Testis (tissue), 3 donors: Measurements from ENCODE around the gene EPS8L3. TPM values are rescaled to one million over a fixed set of nuclear protein-coding genes. Genes with fewer than 3 reads are reported as not detected.

Experiments
- DNase-seq: peaks from one replicate; pipeline ENCODE4 v3.0.0-alpha.2; 2019
- H3K27ac ChIP-seq, 2 donors: fragments of 200-600 bp; sonication (generic); one replicate each; pipeline ENCODE4 v1.5.1; 2019
- H3K27me3 ChIP-seq: fragments of 200-600 bp; sonication (generic); one replicate; pipeline ENCODE4 v1.5.1; 2019
- H3K36me3 ChIP-seq: fragments of 200-600 bp; sonication (generic); one replicate; pipeline ENCODE4 v1.5.1; 2017; ENCODE audit warnings: low read depth; ENCODE audit errors: missing control alignments
- H3K4me1 ChIP-seq: fragments of 200-600 bp; sonication (generic); one replicate; pipeline ENCODE4 v1.5.1; 2019
- H3K4me3 ChIP-seq, 2 donors: fragments of 200-600 bp; sonication (generic); one replicate each; pipeline ENCODE4 v1.5.1; 2017 to 2019
- H3K9me3 ChIP-seq: fragments of 200-600 bp; sonication (generic); one replicate; pipeline ENCODE4 v1.5.1; 2017
- CTCF ChIP-seq, 3 experiments: fragments of 450-650 bp in 2 of 3; fragments of 200-600 bp in 1 of 3; sonication (generic) in 1 of 3; IDR thresholded peaks; one replicate each; pipeline ENCODE4 v1.5.1; 2016 to 2019; ENCODE audit warnings: antibody characterized with exemption in 3 of 3, mild to moderate bottlenecking in 2 of 3, moderate library complexity in 1 of 3
- POLR2A ChIP-seq: fragments of 450-650 bp; IDR thresholded peaks from one replicate; pipeline ENCODE4 v1.6.1; 2017; ENCODE audit warnings: antibody characterized with exemption, mild to moderate bottlenecking, moderate library complexity
- WGBS, 2 donors: methylation state at CpG; one replicate each; pipeline ENCODE4 v1.1.5; 2018; 5-methylcytosine and 5-hydroxymethylcytosine counted together
- intact Hi-C: fragments of 100-400 bp; cut with DNase I; formaldehyde crosslinking; loops from one replicate; pipeline ENCODE4 v1.15.1; 2023; ENCODE audit warnings: low total_unique reads
- polyA plus RNA-seq: library from polyadenylated mRNA; stranded (reverse); fragments of 350-450 nt; fragmentation: Illumina TruSeq; extraction: RNeasy Lipid Tissue Mini Kit (QIAGEN cat#74804); gene quantifications from one replicate; pipeline ENCODE4 v1.2.3, GENCODE V29; 2014; ENCODE audit warnings: low read depth, low replicate concordance; ENCODE audit not compliant: insufficient read depth
- total RNA-seq, 2 donors: library from RNA; depleted of rRNA; stranded (reverse); fragments of >200 nt; gene quantifications; one replicate each; pipeline ENCODE4 v1.2.3, GENCODE V29; 2016

The EPS8L3 gene
- total and polyA plus RNA-seq, 3 donors from 2014 or later: 3.3 to 7.7 (median 7.2) TPM

GRCh38 chr1:109793486-109794318 lies 30.0 kb upstream of the EPS8L3 start:
- Histone ChIP-seq H3K36me3 (no peaks in the 10 kb centered on the region), H3K4me1 (peaks cover 21% of the 10 kb centered on the region), H3K27ac (no peak overlapping the region), H3K27me3 (no peaks in the 10 kb centered on the region), H3K4me3 (no peak overlapping the region), H3K9me3 (no peaks in the 10 kb centered on the region)
- no peak for TF ChIP-seq CTCF (IDR thresholded peaks at IDR 0.05)
- intact Hi-C loops: loop anchor here (5.0 kb wide), 1 partner anchor 189 kb away; the partner anchor contains the start of gene AHCYL1
- peak; percentile 15 for DNase-seq
- 62 to 63% methylated on average over 11 of the region's 11 CpGs for WGBS, 2 donors

DNA sequence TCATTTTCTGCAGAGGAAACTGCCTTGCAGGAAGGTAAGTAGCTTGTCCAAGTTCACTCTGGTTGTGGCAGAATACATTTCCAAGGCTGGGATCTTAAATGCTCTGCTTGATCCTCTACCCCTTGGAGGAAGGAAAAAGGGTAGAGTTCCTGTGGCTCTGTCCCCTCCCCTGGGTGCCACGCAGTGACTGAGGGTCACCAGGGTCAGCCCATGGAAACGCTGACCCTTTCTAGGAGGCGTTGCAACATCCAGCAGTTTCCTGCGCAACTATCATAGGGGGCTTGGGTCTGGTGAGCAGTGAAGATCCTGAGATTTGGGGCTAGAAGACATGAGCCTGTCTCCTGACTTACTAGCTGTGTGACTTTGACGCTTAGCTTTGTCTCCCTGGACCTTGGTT lies 29.4 kb upstream of the EPS8L3 start:
- Histone ChIP-seq H3K27me3 (no peaks in the 10 kb centered on the region), H3K27ac (no peak overlapping the region), H3K4me1 (peaks cover 21% of the 10 kb centered on the region), H3K9me3 (no peaks in the 10 kb centered on the region), H3K4me3 (no peak overlapping the region), H3K36me3 (no peaks in the 10 kb centered on the region)
- DNase-seq: no peak
- TF ChIP-seq POLR2A (no peak), CTCF (IDR thresholded peaks at IDR 0.05) (no peak)
- intact Hi-C loops: loop anchor here (5.0 kb wide), 1 partner anchor 189 kb away; the partner anchor contains the start of gene AHCYL1
- WGBS, 2 donors: 72 to 76% methylated on average over 5 of the region's 5 CpGs

- peaks cover 21% of the 10 kb centered on the region for H3K4me1 ChIP-seq
- no peaks in the 10 kb centered on the region for H3K36me3 ChIP-seq
- intact Hi-C loops: loop anchor here (5.0 kb wide), 1 partner anchor 190 kb away; the partner anchor contains the start of gene AHCYL1
- 31 to 40% methylated on average over 8 to 18 of the region's 18 CpGs for WGBS, 2 donors
- H3K9me3 ChIP-seq: no peaks in the 10 kb centered on the region
- TF ChIP-seq CTCF (IDR thresholded peaks at IDR 0.05) (peak in 2 of 3 experiments; percentile 20 to 22), POLR2A (no peak)
- H3K27me3 ChIP-seq: no peaks in the 10 kb centered on the region
- peak overlapping the region in 1 of 2 donors; percentile 48 for H3K27ac ChIP-seq
- no peak overlapping the region for H3K4me3 ChIP-seq
- peak; percentile 84 for DNase-seq
Observed at GRCh38 chr1:109792056-109792831, 28.5 kb upstream of the EPS8L3 start.

- Histone ChIP-seq H3K27me3 (no peaks in the 10 kb centered on the region), H3K27ac (no peak overlapping the region), H3K9me3 (no peaks in the 10 kb centered on the region), H3K4me1 (peaks cover 21% of the 10 kb centered on the region), H3K36me3 (no peaks in the 10 kb centered on the region), H3K4me3 (no peak overlapping the region)
- 85 to 89% methylated on average over 9 of the region's 9 CpGs for WGBS, 2 donors
- no peak for TF ChIP-seq CTCF (IDR thresholded peaks at IDR 0.05)
- TF ChIP-seq POLR2A: no peak
- no peak for DNase-seq
- intact Hi-C loops: loop anchor here (5.0 kb wide), 1 partner anchor 191 kb away; the partner anchor contains the start of gene AHCYL1
Observed at GRCh38 chr1:109791495-109792043, 27.8 kb upstream of the EPS8L3 start.
